Heart left ventricle (tissue), 16 donors: Measurements from ENCODE around the gene N4BP2. TPM values are rescaled to one million over a fixed set of nuclear protein-coding genes. Genes with fewer than 3 reads are reported as not detected.

Experiments
- ATAC-seq, 4 donors: fragments of 200-7000 bp; cut with Tn5 transposase; one replicate each; pipeline ENCODE4 v1.9.1; 2020 to 2022; ENCODE audit warnings: moderate library complexity in 4 of 4, mild to moderate bottlenecking in 3 of 4, moderate number of reproducible peaks in 1 of 4
- DNase-seq, 5 donors: peaks; one replicate each; pipeline ENCODE4 v3.0.0-alpha.2; 2020
- H3K27ac ChIP-seq, 12 donors: fragments of 200-600 bp; sonication (generic) in 4 of 12; one replicate each; pipeline versions ENCODE4 v1.5.0 to v1.8.0; 2016 to 2022; ENCODE audit warnings: mild to moderate bottlenecking in 2 of 12
- H3K27me3 ChIP-seq, 9 donors: fragments of 200-600 bp; sonication (generic) in 2 of 9; one replicate each; pipeline versions ENCODE4 v1.5.1 to v1.8.0; 2016 to 2022; ENCODE audit warnings: mild to moderate bottlenecking in 3 of 9
- H3K36me3 ChIP-seq, 9 donors: fragments of 200-600 bp; sonication (generic) in 2 of 9; one replicate each; pipeline versions ENCODE4 v1.5.0 to v1.8.0; 2018 to 2022; ENCODE audit warnings: mild to moderate bottlenecking in 2 of 9
- H3K4me1 ChIP-seq, 12 donors: fragments of 200-600 bp; sonication (generic) in 4 of 12; one replicate each; pipeline versions ENCODE4 v1.5.0 to v1.8.0; 2016 to 2022; ENCODE audit warnings: mild to moderate bottlenecking in 3 of 12
- H3K4me3 ChIP-seq, 12 donors: fragments of 200-600 bp; sonication (generic) in 4 of 12; one replicate each; pipeline versions ENCODE4 v1.5.0 to v1.8.0; 2017 to 2022; ENCODE audit warnings: mild to moderate bottlenecking in 9 of 12, moderate library complexity in 4 of 12
- H3K9me3 ChIP-seq, 12 donors: fragments of 200-600 bp; sonication (generic) in 4 of 12; one replicate each; pipeline versions ENCODE4 v1.5.0 to v1.8.0; 2016 to 2022; ENCODE audit warnings: mild to moderate bottlenecking in 1 of 12
- CTCF ChIP-seq, 12 donors: fragments of 200-600 bp; sonication (generic) in 4 of 12; IDR thresholded peaks; one replicate each; pipeline versions ENCODE4 v1.5.0 to v1.8.0; 2018 to 2022; ENCODE audit warnings: antibody characterized with exemption in 12 of 12, mild to moderate bottlenecking in 5 of 12
- POLR2A ChIP-seq, 2 donors: fragments of 450-650 bp; IDR thresholded peaks; one replicate each; pipeline ENCODE4 v1.6.1; 2017; ENCODE audit warnings: antibody characterized with exemption in 2 of 2, mild to moderate bottlenecking in 2 of 2, moderate library complexity in 2 of 2
- WGBS, 4 donors: extraction: QIAGEN DNeasy Blood & Tissue Kit in 2 of 4; methylation state at CpG; one replicate each; pipeline versions ENCODE4 v1.1.5 to v1.1.7; 2013 to 2018; 5-methylcytosine and 5-hydroxymethylcytosine counted together
- intact Hi-C, 10 donors: fragments of 100-400 bp; cut with DNase I; formaldehyde crosslinking; loops; one replicate each; pipeline versions ENCODE4 v1.11.1 to v1.14.2; 2022
- polyA plus RNA-seq, 2 donors: library from polyadenylated mRNA; stranded (reverse); fragments of 200-250 nt; gene quantifications; one replicate each; pipeline ENCODE4 v1.2.3, GENCODE V29; 2013
- total RNA-seq, 9 donors: library from RNA; depleted of rRNA in 2 of 9; stranded (reverse); fragments of >200 nt in 2 of 9; fragmentation: NEBNext Ultra II Directional in 3 of 9; extraction: Animal tissue kit (Norgen Biotek cat#: 25700) in 3 of 9; gene quantifications; one replicate each; pipeline versions ENCODE4 v1.1.0 to v1.2.4, GENCODE V29; 2016 to 2023
- donor health status: ischemic (EF 13 %, LVEDD 7.1; RV severe dilation, severe dysfunction).
- donor health status: healthy with polysubstance abuse.
- donor health status: DM: no; HTN: yes; CAD: no.
- donor health status: DM: no; HTN: no; CAD: no.
- donor health status: ischemic (EF 25% LVEDD 6.9; RV normal size, moderate dysfunction).
- donor health status: ischemic (EF 25% LVEDD 5.7; RV mildly dilated, moderate dysfunction).
- donor health status: healthy.
- donor health status: DM: yes; HTN: yes; CAD: no.
- donor health status: ischemic (EF 35%, LVEDD 5.7; RV mildly dilated, moderate dysfunction).
- donor health status: nonischemic (EF 11% LVEDD 7.7; RV severe dilation, severe dysfunction).
- donor health status: DM: yes; HTN: yes; CAD: no.
- donor health status: PGD.
- donor health status: ischemic (EF 29% LVEDD 5.4; RV normal size, mild dysfunction).
- donor health status: nonischemic (EF 23%, LVEDD 6.1; RV moderate dilation, normal function).

Gene N4BP2
- total and polyA plus RNA-seq, 11 donors: 0.57 to 6.8 (median 5.0) TPM

DNA sequence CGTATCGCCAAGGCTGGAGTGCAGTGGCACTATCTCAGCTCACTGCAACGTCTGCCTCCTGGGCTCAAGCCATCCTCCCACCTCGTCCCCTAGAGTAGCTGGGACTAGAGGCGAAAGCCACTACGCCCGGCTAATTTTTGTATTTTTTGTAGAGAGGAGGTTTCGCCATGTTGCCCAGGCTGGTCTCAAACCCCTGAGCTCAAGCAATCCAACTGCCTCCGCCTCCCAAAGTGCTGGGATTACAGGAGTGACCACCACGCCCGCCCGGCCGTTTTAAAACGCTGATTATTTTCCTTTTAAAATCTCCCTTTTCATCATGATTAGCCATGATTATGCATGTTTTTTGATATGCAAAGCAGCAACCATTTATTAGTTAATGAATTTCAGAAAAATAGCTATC, 2.2 kb downstream of the N4BP2 start:
- peaks cover 0 to 6% (median 0%) of the 10 kb centered on the region in 9 donors for H3K36me3 ChIP-seq

DNA sequence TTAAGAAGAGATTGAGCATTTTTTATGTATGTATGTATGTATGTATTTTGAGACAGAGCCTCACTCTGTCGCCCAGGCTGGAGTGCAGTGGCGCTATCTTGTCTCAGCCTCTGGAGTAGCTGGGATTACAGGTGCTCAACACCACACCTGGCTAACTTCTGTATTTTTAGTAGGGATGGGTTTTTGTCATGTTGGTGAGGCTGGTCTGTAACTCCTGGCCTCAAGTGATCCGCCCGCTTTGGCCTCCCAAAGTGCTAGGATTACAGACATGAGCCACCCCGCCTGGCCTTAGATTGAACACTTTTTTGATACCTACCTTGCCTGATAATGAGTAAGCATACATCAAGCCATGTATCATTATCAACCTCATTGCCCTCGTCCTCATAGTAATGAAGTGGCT, 2.7 kb downstream of the N4BP2 start:
- DNase-seq: no peak
- peaks cover 0 to 25% (median 11%) of the 10 kb centered on the region in 12 donors for H3K4me1 ChIP-seq
- no peak overlapping the region for H3K4me3 ChIP-seq
- no peaks in the 10 kb centered on the region for H3K27me3 ChIP-seq
- intact Hi-C loops: loop anchor here (5.0 to 10.0 kb wide), 11 partner anchors 82 to 595 kb away; partner anchors contain the start of genes PDS5A (in 5 of the 10), UBE2K (in 4 of the 10), SMIM14 (in 2 of the 10) and UGDH (in 1 of the 10)
- 92 to 98% (median 94%) methylated on average over 6 of the region's 6 CpGs for WGBS, 4 donors
- peaks cover 0 to 6% (median 0%) of the 10 kb centered on the region in 9 donors for H3K36me3 ChIP-seq
- TF ChIP-seq POLR2A (IDR thresholded peaks at IDR 0.05): no peak
- TF ChIP-seq CTCF (IDR thresholded peaks at IDR 0.05): no peak
- no peak overlapping the region for H3K27ac ChIP-seq
- no peak for ATAC-seq
- no peaks in the 10 kb centered on the region for H3K9me3 ChIP-seq

More for the DNA sequence above, 2.2 kb downstream of the N4BP2 start:
- TF ChIP-seq POLR2A (IDR thresholded peaks at IDR 0.05) (no peak), CTCF (IDR thresholded peaks at IDR 0.05) (no peak)
- Histone ChIP-seq H3K27me3 (no peaks in the 10 kb centered on the region), H3K9me3 (no peaks in the 10 kb centered on the region), H3K4me3 (peak overlapping the region in 4 of 12 donors; percentile 73 to 97 (median 86)), H3K4me1 (peaks cover 0 to 27% (median 12%) of the 10 kb centered on the region in 12 donors), H3K27ac (peak overlapping the region in 1 of 12 donors; percentile 100)
- 64 to 68% (median 65%) methylated on average over 14 of the region's 14 CpGs for WGBS, 4 donors
- intact Hi-C loops: loop anchor here (5.0 to 10.0 kb wide), 11 partner anchors 82 to 594 kb away; partner anchors contain the start of genes PDS5A (in 5 of the 10), UBE2K (in 4 of the 10), SMIM14 (in 2 of the 10) and UGDH (in 1 of the 10)
- no peak for ATAC-seq
- DNase-seq: no peak

- intact Hi-C loops: no loop called here
- Histone ChIP-seq H3K4me1 (no peaks in the 10 kb centered on the region), H3K9me3 (no peaks in the 10 kb centered on the region), H3K27ac (no peak overlapping the region), H3K4me3 (no peak overlapping the region), H3K27me3 (no peaks in the 10 kb centered on the region), H3K36me3 (peaks cover 0 to 2% (median 0%) of the 10 kb centered on the region in 9 donors)
- no peak for ATAC-seq
- no peak for DNase-seq
- 92 to 98% (median 96%) methylated on average over 3 of the region's 3 CpGs for WGBS, 4 donors
- TF ChIP-seq POLR2A (IDR thresholded peaks at IDR 0.05): no peak
- no peak for TF ChIP-seq CTCF (IDR thresholded peaks at IDR 0.05)
Observed at GRCh38 chr4:40065010-40065409, 8.4 kb downstream of the N4BP2 start.

DNA sequence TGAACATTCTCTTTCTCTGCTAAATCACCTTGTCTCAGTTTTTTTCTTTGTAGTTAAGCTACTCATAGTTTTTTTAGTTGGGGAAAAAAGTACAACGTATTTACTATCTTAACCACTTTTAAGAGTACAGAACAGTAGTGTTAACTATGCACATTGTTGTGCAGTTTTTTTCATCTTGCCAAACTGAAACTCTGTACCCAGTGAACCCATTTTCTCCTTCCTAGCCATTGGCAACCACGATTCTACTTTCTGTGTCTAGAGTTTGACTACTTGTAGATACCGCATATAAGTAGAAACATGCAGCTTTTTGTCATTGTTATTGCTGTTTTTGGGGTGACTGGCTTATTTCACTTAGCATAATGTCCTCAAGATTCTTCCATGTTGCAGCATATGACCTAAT, 10.0 kb downstream of the N4BP2 start:
- no peak for TF ChIP-seq POLR2A (IDR thresholded peaks at IDR 0.05)
- TF ChIP-seq CTCF (IDR thresholded peaks at IDR 0.05): no peak
- no peaks in the 10 kb centered on the region for H3K9me3 ChIP-seq
- no peak overlapping the region for H3K4me3 ChIP-seq
- intact Hi-C loops: no loop called here
- no peak overlapping the region for H3K27ac ChIP-seq
- DNase-seq: no peak
- 93 to 96% (median 95%) methylated on average over 3 of the region's 3 CpGs for WGBS, 4 donors
- no peaks in the 10 kb centered on the region for H3K36me3 ChIP-seq
- no peak for ATAC-seq
- H3K4me1 ChIP-seq: no peaks in the 10 kb centered on the region
- no peaks in the 10 kb centered on the region for H3K27me3 ChIP-seq
